Neutrophil (primary cell): ENCODE measurements around the gene RHBDL2.
"Not testable (repeated sequence)": the region's sequence is repeated elsewhere in the genome, so short reads cannot be mapped to it uniquely, and the experiment has no call there.

Source experiments
- H3K27ac ChIP-seq: fragments of 200-600 bp; sonication (generic); 2 replicates; pipeline ENCODE4 v1.5.1; 2016; ENCODE audit warnings: mild to moderate bottlenecking, moderate library complexity
- H3K27me3 ChIP-seq: fragments of 200-600 bp; sonication (generic); 2 replicates; pipeline ENCODE4 v1.6.0; 2016; ENCODE audit warnings: mild to moderate bottlenecking
- H3K36me3 ChIP-seq: fragments of 200-600 bp; sonication (generic); 2 replicates; pipeline ENCODE4 v1.5.1; 2017
- H3K4me1 ChIP-seq, 2 experiments: fragments of 200-600 bp in 1 of 2; sonication (generic) in 1 of 2; 1 replicate in 1 of 2; 2 replicates in 1 of 2; pipeline versions ENCODE4 v1.5.1 to v1.6.1; 2013 to 2016; ENCODE audit warnings: low read depth in 1 of 2, low read length in 1 of 2, mild to moderate bottlenecking in 1 of 2, moderate library complexity in 1 of 2; ENCODE audit not compliant: control insufficient read depth in 1 of 2, insufficient read depth in 1 of 2
- H3K4me3 ChIP-seq, 2 experiments: fragments of 200-600 bp in 1 of 2; sonication (generic) in 1 of 2; 1 replicate in 1 of 2; 2 replicates in 1 of 2; pipeline ENCODE4 v1.5.1; 2013 to 2016; ENCODE audit warnings: low read depth in 1 of 2, low read length in 1 of 2, mild to moderate bottlenecking in 1 of 2, moderate library complexity in 1 of 2
- H3K9me3 ChIP-seq: fragments of 200-600 bp; sonication (generic); 2 replicates; pipeline ENCODE4 v1.5.1; 2016
- CTCF ChIP-seq: fragments of 200-600 bp; sonication (generic); IDR thresholded peaks from 2 replicates; pipeline ENCODE4 v1.5.1; 2016; ENCODE audit warnings: antibody characterized with exemption

RHBDL2 gene

DNA sequence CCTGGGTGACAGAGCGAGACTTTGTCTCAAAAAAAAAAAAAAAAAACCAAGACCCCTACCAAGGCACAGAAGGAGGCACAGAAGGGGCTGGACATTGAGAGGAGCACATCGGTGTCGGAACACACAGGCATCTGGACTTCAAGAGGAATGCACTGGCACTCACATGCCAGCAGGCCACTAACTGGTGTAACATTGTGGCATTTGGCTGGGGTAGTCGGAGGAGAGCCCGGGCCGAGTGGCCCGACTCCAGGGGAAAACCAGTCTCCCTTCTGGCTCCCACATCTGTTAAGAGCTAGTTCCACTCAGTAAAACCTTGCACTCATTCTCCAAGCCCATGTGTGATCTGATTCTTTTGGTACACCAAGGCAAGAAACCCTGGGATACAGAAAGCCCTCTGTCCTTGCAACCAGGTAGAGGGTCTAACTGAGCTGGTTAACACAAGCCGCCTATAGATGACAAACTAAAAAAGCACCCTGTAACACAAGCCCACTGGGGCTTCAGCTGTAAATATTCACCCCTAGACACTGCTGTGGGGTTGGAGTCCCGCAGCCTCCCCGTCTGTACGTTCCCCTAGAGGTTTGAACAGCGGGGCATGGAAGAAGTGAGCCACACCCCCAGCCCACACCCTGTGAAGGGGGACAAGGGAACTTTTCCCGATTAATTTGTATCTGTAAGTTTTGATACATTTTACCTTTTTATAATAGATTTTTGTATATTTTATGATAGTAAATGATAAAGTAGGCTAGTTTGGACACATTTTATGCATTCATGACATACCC lies 32.2 kb upstream of the RHBDL2 start:
- Histone ChIP-seq H3K4me3 (no peak overlapping the region), H3K27ac (no peak overlapping the region), H3K36me3 (no peaks in the 10 kb centered on the region), H3K9me3 (peaks cover 11% of the 10 kb centered on the region), H3K27me3 (no peaks in the 10 kb centered on the region), H3K4me1 (no peaks in the 10 kb centered on the region)
- TF ChIP-seq CTCF = no peak

GRCh38 chr1:38973145-38973544 lies 31.5 kb upstream of the RHBDL2 start:
- not testable (repeated sequence) for H3K4me1 ChIP-seq, H3K27ac ChIP-seq, H3K9me3 ChIP-seq, H3K36me3 ChIP-seq, H3K4me3 ChIP-seq, H3K27me3 ChIP-seq

GRCh38 chr1:38964140-38964548 lies 22.5 kb upstream of the RHBDL2 start:
- H3K36me3 ChIP-seq = no peaks in the 10 kb centered on the region
- H3K27ac ChIP-seq = no peak overlapping the region
- no peaks in the 10 kb centered on the region for H3K9me3 ChIP-seq
- no peak for TF ChIP-seq CTCF
- no peak overlapping the region for H3K4me3 ChIP-seq
- H3K27me3 ChIP-seq = no peaks in the 10 kb centered on the region
- peaks cover 0 to 8% of the 10 kb centered on the region in 2 experiments for H3K4me1 ChIP-seq

- H3K36me3 ChIP-seq = no peaks in the 10 kb centered on the region
- H3K27me3 ChIP-seq = no peaks in the 10 kb centered on the region
- no peak for TF ChIP-seq CTCF
- H3K27ac ChIP-seq = no peak overlapping the region
- peaks cover 0 to 8% of the 10 kb centered on the region in 2 experiments for H3K4me1 ChIP-seq
- no peaks in the 10 kb centered on the region for H3K9me3 ChIP-seq
- H3K4me3 ChIP-seq = no peak overlapping the region
Observed at GRCh38 chr1:38962560-38962959, 20.9 kb upstream of the RHBDL2 start.

GRCh38 chr1:38962113-38962512 lies 20.5 kb upstream of the RHBDL2 start:
- Histone ChIP-seq H3K4me1 (peaks cover 0 to 8% of the 10 kb centered on the region in 2 experiments), H3K27ac (no peak overlapping the region), H3K36me3 (no peaks in the 10 kb centered on the region), H3K9me3 (no peaks in the 10 kb centered on the region), H3K4me3 (no peak overlapping the region), H3K27me3 (no peaks in the 10 kb centered on the region)
- TF ChIP-seq CTCF = no peak

GRCh38 chr1:38958967-38959366 lies 17.3 kb upstream of the RHBDL2 start:
- no peak for TF ChIP-seq CTCF
- no peak overlapping the region for H3K4me3 ChIP-seq

More at GRCh38 chr1:38958967-38959366, 17.3 kb upstream of the RHBDL2 start:
- no peaks in the 10 kb centered on the region for H3K36me3 ChIP-seq
- no peaks in the 10 kb centered on the region for H3K9me3 ChIP-seq
- H3K27me3 ChIP-seq = no peaks in the 10 kb centered on the region
- peaks cover 0 to 8% of the 10 kb centered on the region in 2 experiments for H3K4me1 ChIP-seq
- no peak overlapping the region for H3K27ac ChIP-seq
